ENCODE measurements around the gene ABCA7.

DNA sequence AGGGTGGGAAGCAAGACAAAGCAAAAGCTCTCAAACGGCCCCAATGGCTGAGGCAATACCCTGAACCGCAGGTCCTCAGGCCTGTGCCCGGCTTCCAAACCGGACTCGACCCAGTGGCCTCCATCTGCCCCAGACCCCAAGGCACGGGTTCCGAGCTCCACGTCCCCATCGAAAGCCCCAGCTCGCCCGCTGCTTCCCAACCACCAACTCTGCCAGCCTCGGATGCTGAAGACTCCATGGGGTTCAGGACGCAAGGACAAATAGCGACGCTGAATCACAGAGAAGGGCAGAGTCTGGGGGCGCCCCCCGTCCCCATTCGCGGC, 54.7 kb downstream of the ABCA7 start:
- no peak for TF ChIP-seq CTCF (IDR thresholded peaks at IDR 0.05; ENCODE audit: low read length)
- TF ChIP-seq EZH2 (optimal IDR thresholded peaks at IDR 0.05; ENCODE audit: low read depth, low read length), result no peak
